ENCODE data around the gene MACROD1.

The MACROD1 gene

DNA sequence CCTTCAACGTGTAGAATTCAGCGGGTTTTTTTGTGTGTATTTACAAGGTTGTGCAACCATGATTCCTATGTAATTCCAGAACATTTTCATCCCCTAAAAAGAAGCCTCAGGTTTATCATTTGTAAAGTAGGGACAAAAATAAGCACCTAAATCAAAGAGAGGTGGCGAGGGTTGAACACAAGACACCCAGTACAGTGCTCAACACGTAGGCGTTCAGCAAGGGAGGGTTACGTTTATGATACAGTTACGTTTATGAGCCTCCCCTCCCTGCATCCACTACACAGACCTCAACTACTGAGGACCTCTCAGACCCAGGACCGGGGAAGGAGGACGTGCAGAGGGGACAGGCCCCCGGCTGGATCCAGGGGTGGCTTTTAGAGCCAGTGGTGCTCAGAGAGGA, 85.5 kb downstream of the MACROD1 start:
- TF ChIP-seq CTCF (IDR thresholded peaks at IDR 0.05; ENCODE audit: low read length, missing control alignments), result no peak
- no peak overlapping the region for H3K4me3 ChIP-seq (replicated peaks; ENCODE audit: low read depth, low read length)
- no peak for DNase-seq (ENCODE audit: low read depth)

GRCh38 chr11:64078905-64079304, 87.0 kb downstream of the MACROD1 start:
- no peak for DNase-seq (ENCODE audit: low read depth)
- no peak overlapping the region for H3K4me3 ChIP-seq (replicated peaks; ENCODE audit: low read depth, low read length)
- no peak for TF ChIP-seq CTCF (IDR thresholded peaks at IDR 0.05; ENCODE audit: low read length, missing control alignments)

DNA sequence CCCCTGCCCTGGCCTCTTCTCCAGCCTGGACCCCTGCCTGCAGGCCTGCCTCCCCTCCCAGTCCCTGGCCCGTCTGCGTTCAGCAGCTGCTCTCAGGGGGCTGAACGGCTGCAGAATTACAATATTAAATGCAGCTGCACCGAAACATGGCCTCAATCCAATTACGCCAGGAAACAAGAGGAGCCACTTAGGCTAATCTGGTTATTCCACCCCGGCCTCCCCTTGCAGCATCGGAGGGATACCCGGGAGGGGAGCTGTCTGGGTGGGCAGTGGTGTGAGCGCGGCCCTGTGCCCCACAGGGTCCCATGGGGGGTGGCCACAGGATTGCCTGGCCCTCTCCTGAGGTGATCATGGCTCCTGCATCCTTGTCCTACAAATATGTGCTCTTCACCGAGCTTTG, 87.6 kb downstream of the MACROD1 start:
- no peak for TF ChIP-seq CTCF (IDR thresholded peaks at IDR 0.05; ENCODE audit: low read length, missing control alignments)
- no peak overlapping the region for H3K4me3 ChIP-seq (replicated peaks; ENCODE audit: low read depth, low read length)
- DNase-seq (ENCODE audit: low read depth), result no peak

DNA sequence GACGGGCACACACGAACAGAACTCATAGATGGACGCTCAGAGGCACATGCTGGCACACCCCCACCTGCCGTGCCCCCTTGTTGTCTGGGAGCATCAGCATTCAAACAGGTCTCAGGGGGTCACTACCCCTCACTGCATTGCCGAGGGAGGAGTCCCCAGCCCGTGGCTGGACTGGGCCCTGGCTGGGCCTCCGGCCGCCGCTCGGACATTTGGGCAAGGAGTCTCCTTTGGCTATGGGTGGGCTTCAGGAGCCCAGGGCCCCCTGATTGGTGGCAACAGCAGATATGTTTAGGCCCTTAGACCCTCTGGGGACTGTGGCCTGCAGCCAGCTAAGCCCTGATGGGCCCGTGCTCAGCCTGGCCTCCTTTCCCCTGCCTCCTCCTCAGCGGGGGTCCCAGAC, 88.3 kb downstream of the MACROD1 start:
- no peak for TF ChIP-seq CTCF (IDR thresholded peaks at IDR 0.05; ENCODE audit: low read length, missing control alignments)
- no peak overlapping the region for H3K4me3 ChIP-seq (replicated peaks; ENCODE audit: low read depth, low read length)
- DNase-seq (ENCODE audit: low read depth), result no peak

- no peak for DNase-seq (ENCODE audit: low read depth)
- no peak overlapping the region for H3K4me3 ChIP-seq (replicated peaks; ENCODE audit: low read depth, low read length)
- TF ChIP-seq CTCF (IDR thresholded peaks at IDR 0.05; ENCODE audit: low read length, missing control alignments), result no peak
These were observed 89.2 kb downstream of the MACROD1 start for GRCh38 chr11:64076758-64077157.

DNA sequence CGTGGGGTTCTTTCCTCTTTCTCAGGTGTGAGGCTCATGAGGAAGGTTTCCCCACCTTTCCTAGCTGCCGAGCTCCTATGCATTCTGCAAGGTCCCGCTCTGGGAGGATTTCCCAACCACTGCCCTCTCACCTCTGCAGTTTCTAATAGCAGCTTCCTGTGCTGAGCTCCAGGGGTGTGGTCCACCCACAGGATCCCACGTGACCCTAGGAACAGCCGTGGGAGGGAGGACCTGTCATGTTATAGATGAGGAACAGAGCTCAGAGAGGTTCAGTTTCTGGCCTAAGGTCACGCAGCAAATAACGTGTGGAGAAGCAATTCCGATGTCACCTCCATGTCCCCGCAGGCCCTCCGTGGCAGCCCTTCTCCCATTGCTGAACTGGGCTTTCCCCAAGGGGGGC, 91.7 kb downstream of the MACROD1 start:
- DNase-seq (ENCODE audit: low read depth), result peak; percentile 25
- no peak for TF ChIP-seq CTCF (IDR thresholded peaks at IDR 0.05; ENCODE audit: low read length, missing control alignments)
- no peak overlapping the region for H3K4me3 ChIP-seq (replicated peaks; ENCODE audit: low read depth, low read length)

GRCh38 chr11:64073542-64073941, 92.4 kb downstream of the MACROD1 start:
- H3K4me3 ChIP-seq (replicated peaks; ENCODE audit: low read depth, low read length), result no peak overlapping the region
- no peak for DNase-seq (ENCODE audit: low read depth)
- TF ChIP-seq CTCF (IDR thresholded peaks at IDR 0.05; ENCODE audit: low read length, missing control alignments), result no peak

Measured in fibroblast of pulmonary artery (primary cell).